ENCODE data around the gene ZNF688. TPM values are rescaled to one million over a fixed set of nuclear protein-coding genes. Genes with fewer than 3 reads are reported as not detected.

The ZNF688 gene
- total and polyA plus RNA-seq, 9 donors: 10.3 to 31.2 (median 15.4) TPM

- H3K9me3 ChIP-seq: no peaks in the 10 kb centered on the region
- H3K4me1 ChIP-seq (ENCODE audit: insufficient read depth): peaks cover 4% of the 10 kb centered on the region
- WGBS, 3 donors: 15 to 18% (median 16%) methylated on average over 14 of the region's 14 CpGs
- H3K27me3 ChIP-seq: no peaks in the 10 kb centered on the region
- peak overlapping the region in 1 of 2 donors; percentile 97 for H3K27ac ChIP-seq
- intact Hi-C loops (cut with DNase I): loop anchor here in 2 of 4 donors (10.0 kb wide), 2 partner anchors 93 to 443 kb away; partner anchors contain the start of gene DCTPP1 (in 1 of the 2)
- H3K36me3 ChIP-seq: no peaks in the 10 kb centered on the region
- DNase-seq: no peak
- TF ChIP-seq CTCF (IDR thresholded peaks at IDR 0.05): peak in 1 of 3 donors; percentile 11
- TF ChIP-seq POLR2A (IDR thresholded peaks at IDR 0.05): no peak
- H3K4me3 ChIP-seq: peak overlapping the region; percentile 26
Observed at GRCh38 chr16:30527635-30528178, 43.8 kb downstream of the ZNF688 start.

GRCh38 chr16:30526823-30527634 lies 44.5 kb downstream of the ZNF688 start:
- TF ChIP-seq POLR2A (IDR thresholded peaks at IDR 0.05): peak; percentile 68
- no peak for TF ChIP-seq EP300 (IDR thresholded peaks at IDR 0.05)
- peak in 2 of 3 donors; percentile 51 to 55 for TF ChIP-seq CTCF (IDR thresholded peaks at IDR 0.05)
- no peaks in the 10 kb centered on the region for H3K36me3 ChIP-seq

GRCh38 chr16:30526137-30526822 lies 45.2 kb downstream of the ZNF688 start, which contains the start of gene ZNF768:
Gene ZNF768, minus strand, starts transcription at chr16:30526566. Its CDS starts 153 bp downstream, at chr16:30526413.
- DNase-seq: peak in 4 of 5 donors; percentile 55 to 72 (median 69)
- Histone ChIP-seq H3K36me3 (no peaks in the 10 kb centered on the region), H3K9me3 (no peaks in the 10 kb centered on the region), H3K27ac (peak within 1 kb of the TSS; percentile 96 to 97), H3K4me1 (ENCODE audit: insufficient read depth) (peaks cover 4% of the 10 kb centered on the region), H3K4me3 (peak within 1 kb of the TSS; percentile 68), H3K27me3 (no peaks in the 10 kb centered on the region)
- no peak for TF ChIP-seq CTCF (IDR thresholded peaks at IDR 0.05)
- intact Hi-C loops (cut with DNase I): loop anchor here in 2 of 4 donors (10.0 kb wide), 2 partner anchors 91 to 441 kb away; partner anchors contain the start of gene DCTPP1 (in 1 of the 2)
- 1 to 3% (median 1%) methylated on average over 36 to 73 of the region's 73 CpGs for WGBS, 3 donors

More at GRCh38 chr16:30526823-30527634, 44.5 kb downstream of the ZNF688 start:
- peak overlapping the region; percentile 68 for H3K4me3 ChIP-seq
- H3K4me1 ChIP-seq (ENCODE audit: insufficient read depth): peaks cover 4% of the 10 kb centered on the region
- intact Hi-C loops (cut with DNase I): loop anchor here in 2 of 4 donors (10.0 kb wide), 2 partner anchors 92 to 442 kb away; partner anchors contain the start of gene DCTPP1 (in 1 of the 2)
- WGBS, 3 donors: 0 to 1% (median 1%) methylated on average over 66 to 79 of the region's 79 CpGs
- no peaks in the 10 kb centered on the region for H3K9me3 ChIP-seq
- peak; percentile 99 for DNase-seq
- peak overlapping the region; percentile 96 to 97 for H3K27ac ChIP-seq
- H3K27me3 ChIP-seq: no peaks in the 10 kb centered on the region

- peak overlapping the region; percentile 68 for H3K4me3 ChIP-seq
- no peaks in the 10 kb centered on the region for H3K9me3 ChIP-seq
- intact Hi-C loops (cut with DNase I): loop anchor here in 2 of 4 donors (10.0 kb wide), 2 partner anchors 91 to 441 kb away; partner anchors contain the start of gene DCTPP1 (in 1 of the 2)
- 56 to 65% (median 65%) methylated on average over 4 of the region's 4 CpGs for WGBS, 3 donors
- H3K36me3 ChIP-seq: no peaks in the 10 kb centered on the region
- H3K27me3 ChIP-seq: no peaks in the 10 kb centered on the region
- H3K27ac ChIP-seq: peak overlapping the region in 1 of 2 donors; percentile 97
- DNase-seq: peak in 1 of 5 donors; percentile 35
- peaks cover 4% of the 10 kb centered on the region for H3K4me1 ChIP-seq (ENCODE audit: insufficient read depth)
- TF ChIP-seq POLR2A (IDR thresholded peaks at IDR 0.05): no peak
- no peak for TF ChIP-seq EP300 (IDR thresholded peaks at IDR 0.05)
- no peak for TF ChIP-seq CTCF (IDR thresholded peaks at IDR 0.05)
Observed at GRCh38 chr16:30525844-30526136, 45.7 kb downstream of the ZNF688 start.
